ENCODE measurements around the gene ARSJ.

DNA sequence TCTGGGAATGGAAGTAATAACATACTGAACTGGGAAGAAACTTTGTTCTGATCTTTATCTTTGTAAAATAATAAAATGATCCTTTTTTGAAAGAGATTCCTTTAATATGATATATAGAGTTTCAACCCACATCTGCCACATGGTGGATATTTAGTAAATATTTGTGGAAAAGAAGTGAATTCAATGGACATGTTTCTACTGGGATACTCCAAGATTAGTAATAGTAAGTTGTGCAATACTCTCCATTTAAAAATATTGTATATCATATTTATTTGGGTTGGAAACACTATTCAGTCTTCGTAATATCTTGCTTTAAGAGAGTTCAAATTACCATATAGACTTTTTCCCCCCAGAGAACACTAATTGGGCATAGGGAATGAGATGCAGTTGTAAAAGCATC, 17.8 kb upstream of the ARSJ start:
- TF ChIP-seq, protein P1, sequence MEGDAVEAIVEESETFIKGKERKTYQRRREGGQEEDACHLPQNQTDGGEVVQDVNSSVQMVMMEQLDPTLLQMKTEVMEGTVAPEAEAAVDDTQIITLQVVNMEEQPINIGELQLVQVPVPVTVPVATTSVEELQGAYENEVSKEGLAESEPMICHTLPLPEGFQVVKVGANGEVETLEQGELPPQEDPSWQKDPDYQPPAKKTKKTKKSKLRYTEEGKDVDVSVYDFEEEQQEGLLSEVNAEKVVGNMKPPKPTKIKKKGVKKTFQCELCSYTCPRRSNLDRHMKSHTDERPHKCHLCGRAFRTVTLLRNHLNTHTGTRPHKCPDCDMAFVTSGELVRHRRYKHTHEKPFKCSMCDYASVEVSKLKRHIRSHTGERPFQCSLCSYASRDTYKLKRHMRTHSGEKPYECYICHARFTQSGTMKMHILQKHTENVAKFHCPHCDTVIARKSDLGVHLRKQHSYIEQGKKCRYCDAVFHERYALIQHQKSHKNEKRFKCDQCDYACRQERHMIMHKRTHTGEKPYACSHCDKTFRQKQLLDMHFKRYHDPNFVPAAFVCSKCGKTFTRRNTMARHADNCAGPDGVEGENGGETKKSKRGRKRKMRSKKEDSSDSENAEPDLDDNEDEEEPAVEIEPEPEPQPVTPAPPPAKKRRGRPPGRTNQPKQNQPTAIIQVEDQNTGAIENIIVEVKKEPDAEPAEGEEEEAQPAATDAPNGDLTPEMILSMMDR (conservative IDR thresholded peaks at IDR 0.05; ENCODE audit: low read length): no peak
- no peak for TF ChIP-seq EZH2phosphoT487 (IDR thresholded peaks at IDR 0.05; ENCODE audit: borderline replicate concordance)
